ENCODE results near the gene MC1R.
"Not testable (repeated sequence)": the region's sequence is repeated elsewhere in the genome, so short reads cannot be mapped to it uniquely, and the experiment has no call there.

The MC1R gene

GRCh38 chr16:89964201-89964600, 45.5 kb downstream of the MC1R start:
- DNase-seq: no peak

DNA sequence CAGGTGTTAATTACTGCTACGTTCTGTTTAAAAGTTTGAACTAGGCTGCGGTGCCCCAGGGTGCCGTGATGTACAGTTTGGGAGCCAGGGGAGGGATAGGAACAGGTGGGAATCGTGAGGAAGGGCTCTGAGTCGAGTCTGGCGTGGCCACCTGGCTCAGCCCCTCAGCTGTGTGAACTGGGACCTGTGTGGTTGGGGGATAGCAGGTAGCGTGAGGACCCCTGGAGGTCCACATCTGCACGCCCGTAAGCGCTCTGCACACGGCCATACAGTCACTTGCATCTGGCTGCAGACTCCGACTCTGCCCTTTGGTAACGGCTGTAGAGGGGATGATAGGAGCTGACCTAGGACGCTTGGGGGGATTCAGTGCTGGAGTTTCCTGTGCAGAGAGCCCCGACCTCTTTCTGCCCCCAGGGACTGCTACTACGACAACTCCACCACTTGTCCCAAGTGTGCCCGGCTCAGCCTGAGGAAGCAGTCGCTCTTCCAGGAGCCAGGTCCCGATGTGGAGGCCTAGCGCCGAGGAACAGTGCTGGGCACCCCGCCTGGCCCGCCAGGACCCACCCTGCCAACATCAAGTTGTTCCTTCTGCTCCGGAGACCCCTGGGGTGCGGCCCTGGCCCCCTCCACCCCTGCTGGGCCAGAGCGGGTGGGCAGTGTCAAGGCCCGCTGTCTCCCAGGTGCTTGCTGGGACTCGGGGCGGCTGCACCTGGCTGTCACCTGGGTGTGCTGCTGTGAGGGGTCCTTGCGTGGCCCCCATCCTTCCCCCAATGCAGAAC, 47.0 kb downstream of the MC1R start:
- DNase-seq: no peak

DNA sequence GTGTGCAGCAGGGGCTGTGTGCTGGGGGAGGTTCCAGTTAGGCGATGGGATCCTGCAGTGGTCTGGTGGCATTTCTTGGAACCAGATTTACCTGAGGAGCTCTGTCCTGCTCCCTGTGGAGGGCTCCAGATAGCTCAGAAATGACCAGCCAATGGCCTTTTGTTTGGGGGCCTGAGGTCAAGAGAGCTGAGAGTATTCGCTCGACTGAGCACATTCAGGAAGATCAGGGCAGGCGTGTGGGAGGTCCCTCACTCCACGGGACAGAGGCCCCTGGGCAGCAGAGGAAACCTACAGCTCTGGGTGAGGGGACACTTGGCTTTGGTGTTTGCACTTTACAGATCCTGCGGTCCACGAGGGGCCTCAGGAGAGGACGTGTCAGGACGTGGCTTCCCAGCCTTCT, 48.1 kb downstream of the MC1R start:
- no peak for DNase-seq

DNA sequence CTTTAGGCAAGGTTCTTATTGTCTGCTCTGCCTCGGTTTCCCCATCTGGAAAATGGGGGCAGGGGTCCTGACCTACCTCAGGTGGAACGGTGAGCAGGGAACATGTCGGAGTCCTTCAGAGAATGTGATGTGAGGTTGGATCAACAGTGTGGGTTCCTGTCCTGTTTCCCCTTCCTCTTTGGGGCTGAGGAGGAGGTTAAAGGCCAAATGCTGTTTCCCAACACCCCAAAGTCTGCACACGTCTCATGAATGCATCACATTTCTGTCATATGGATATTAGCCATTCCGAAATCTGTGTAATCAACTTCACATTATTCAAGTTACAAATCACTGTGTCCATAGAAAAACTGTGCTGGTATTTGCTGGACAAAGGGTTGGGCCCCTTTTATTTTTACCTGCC, 48.8 kb downstream of the MC1R start:
- DNase-seq: not testable (repeated sequence)

- not testable (repeated sequence) for DNase-seq
These were observed 49.4 kb downstream of the MC1R start for GRCh38 chr16:89968074-89968473.

GRCh38 chr16:89969741-89970410, 51.2 kb downstream of the MC1R start:
- DNase-seq: no peak

Measured in COR-L47 (cell line).